Measurements from ENCODE around the gene HELZ.

GRCh38 chr17:67078292-67078691 lies 166.7 kb downstream of the HELZ start:
- TF ChIP-seq CTCF (IDR thresholded peaks at IDR 0.05) (no peak), EZH2 (IDR thresholded peaks at IDR 0.05) (no peak)
